GM23248 (cell line): ENCODE results near the gene GGCT. TPM values are rescaled to one million over a fixed set of nuclear protein-coding genes. Genes with fewer than 3 reads are reported as not detected.

Source experiments
- DNase-seq: peaks from one replicate; pipeline ENCODE4 v3.0.0-alpha.2; 2015
- H2AFZ ChIP-seq: fragments of 200-600 bp; sonication (generic); 2 replicates; pipeline ENCODE4 v1.6.1; 2016; ENCODE audit warnings: antibody characterized with exemption
- H3F3A ChIP-seq: fragments of 200-600 bp; sonication (generic); 2 replicates; pipeline ENCODE4 v1.6.1; 2016; ENCODE audit warnings: mild to moderate bottlenecking, antibody characterized with exemption, mixed run types; ENCODE audit not compliant: insufficient read depth
- H3K27ac ChIP-seq: fragments of 200-600 bp; sonication (generic); 2 replicates; pipeline ENCODE4 v1.5.1; 2016; ENCODE audit warnings: mild to moderate bottlenecking
- H3K27me3 ChIP-seq: fragments of 200-600 bp; sonication (generic); replicated peaks from 2 replicates; pipeline ENCODE4 v1.6.1; 2016; ENCODE audit warnings: mild to moderate bottlenecking; ENCODE audit not compliant: insufficient read depth
- H3K36me3 ChIP-seq: fragments of 200-600 bp; sonication (generic); 2 replicates; pipeline ENCODE4 v1.6.1; 2016; ENCODE audit warnings: low read depth, mild to moderate bottlenecking
- H3K4me1 ChIP-seq: fragments of 200-600 bp; sonication (generic); 2 replicates; pipeline ENCODE4 v1.6.1; 2016; ENCODE audit warnings: mild to moderate bottlenecking; ENCODE audit not compliant: insufficient read depth
- H3K4me2 ChIP-seq: fragments of 200-600 bp; sonication (generic); one replicate; pipeline ENCODE4 v1.6.1; 2016; ENCODE audit warnings: mild to moderate bottlenecking; ENCODE audit not compliant: unreplicated experiment
- H3K4me3 ChIP-seq: fragments of 200-600 bp; sonication (generic); 2 replicates; pipeline ENCODE4 v1.5.1; 2016; ENCODE audit warnings: mild to moderate bottlenecking
- H3K79me2 ChIP-seq: fragments of 200-600 bp; sonication (generic); 2 replicates; pipeline ENCODE4 v1.6.1; 2016; ENCODE audit warnings: mild to moderate bottlenecking; ENCODE audit not compliant: insufficient read depth
- H3K9ac ChIP-seq: fragments of 200-600 bp; sonication (generic); 2 replicates; pipeline ENCODE4 v1.6.1; 2016; ENCODE audit warnings: mild to moderate bottlenecking
- H3K9me2 ChIP-seq: fragments of 200-600 bp; sonication (generic); 2 replicates; pipeline ENCODE4 v1.6.1; 2016; ENCODE audit warnings: mixed run types, mild to moderate bottlenecking, moderate library complexity; ENCODE audit not compliant: insufficient read depth
- H3K9me3 ChIP-seq: fragments of 200-600 bp; sonication (generic); one replicate; pipeline ENCODE4 v1.6.1; 2017; ENCODE audit warnings: low read depth
- H4K20me1 ChIP-seq: fragments of 200-600 bp; sonication (generic); 2 replicates; pipeline ENCODE4 v1.6.0; 2016; ENCODE audit not compliant: insufficient read depth
- EZH2 ChIP-seq: fragments of 200-600 bp; sonication (generic); IDR thresholded peaks from 2 replicates; pipeline ENCODE4 v1.6.1; 2018; ENCODE audit warnings: antibody characterized with exemption, mild to moderate bottlenecking; ENCODE audit not compliant: insufficient read depth, poor library complexity, severe bottlenecking
- EZH2phosphoT487 ChIP-seq: fragments of 200-600 bp; sonication (generic); IDR thresholded peaks from 2 replicates; pipeline ENCODE4 v1.6.1; 2018; ENCODE audit warnings: antibody characterized with exemption, moderate library complexity, mild to moderate bottlenecking, low read depth; ENCODE audit not compliant: insufficient read depth
- WGBS, 2 experiments: methylation state at CpG; one replicate each; pipeline ENCODE4 v1.1.6; 2015 to 2017; ENCODE audit warnings: low lambda C conversion rate in 2 of 2, low coverage in 1 of 2; ENCODE audit errors: missing lambda C conversion rate in 2 of 2; 5-methylcytosine and 5-hydroxymethylcytosine counted together
- in situ Hi-C: fragments of 300-500 bp; cut with MboI; formaldehyde crosslinking; loops from 2 replicates; pipeline ENCODE4 v1.15.0; 2020
- polyA plus RNA-seq: library from polyadenylated mRNA; unstranded; fragments of >200 nt; fragmentation: Nextera tagmentation; extraction: Ambion mirVana; gene quantifications from 2 replicates; pipeline ENCODE4 v1.2.1, GENCODE V29; 2016
- total RNA-seq: library from RNA; depleted of rRNA; stranded (reverse); fragments of >200 nt; shearing (Covaris generic); gene quantifications from 2 replicates; pipeline ENCODE4 v1.2.3, GENCODE V29; 2014

Gene GGCT
- total and polyA plus RNA-seq, 2 experiments from 2014 or later, result 31.3 to 47.9 TPM

GRCh38 chr7:30505174-30505697 is 607 bp upstream of the GGCT start:
- Histone ChIP-seq H3K9ac (peak overlapping the region; percentile 92), H4K20me1 (no peaks in the 10 kb centered on the region), H2AFZ (peak overlapping the region; percentile 93), H3K79me2 (peaks cover 44% of the 10 kb centered on the region), H3F3A (no peaks in the 10 kb centered on the region), H3K4me1 (peaks cover 15% of the 10 kb centered on the region; the same call in 1 of the 2 replicates), H3K36me3 (no peaks in the 10 kb centered on the region), H3K4me2 (peak overlapping the region; percentile 94), H3K27ac (peak overlapping the region; percentile 69), H3K27me3 (no peaks in the 10 kb centered on the region), H3K4me3 (peak overlapping the region; percentile 87), H3K9me2 (no peaks in the 10 kb centered on the region), H3K9me3 (no peaks in the 10 kb centered on the region)
- in situ Hi-C loops, result no loop called here
- TF ChIP-seq EZH2phosphoT487, result no peak
- TF ChIP-seq EZH2, result no peak
- no peak for DNase-seq
- WGBS, 2 experiments, result 7 to 10% methylated on average over 18 to 19 of the region's 19 CpGs

- H3K4me1 ChIP-seq, result peaks cover 15% of the 10 kb centered on the region; the same call in 1 of the 2 replicates
- peak overlapping the region; percentile 87 for H3K4me3 ChIP-seq
- peaks cover 61% of the 10 kb centered on the region for H3K79me2 ChIP-seq
- H3K27ac ChIP-seq, result peak overlapping the region; percentile 53; the same call in 1 of the 2 replicates
- H3K9me2 ChIP-seq, result no peaks in the 10 kb centered on the region
- WGBS, 2 experiments, result 40 to 42% methylated on average over 15 of the region's 15 CpGs
- H3K9ac ChIP-seq, result peak overlapping the region; percentile 92
- peak; percentile 36 for DNase-seq
- in situ Hi-C loops, result no loop called here
- no peaks in the 10 kb centered on the region for H3K9me3 ChIP-seq
- H2AFZ ChIP-seq, result peak overlapping the region; percentile 90
- no peaks in the 10 kb centered on the region for H4K20me1 ChIP-seq
- H3F3A ChIP-seq, result no peaks in the 10 kb centered on the region
- H3K36me3 ChIP-seq, result no peaks in the 10 kb centered on the region
- no peaks in the 10 kb centered on the region for H3K27me3 ChIP-seq
- TF ChIP-seq EZH2phosphoT487, result no peak
- TF ChIP-seq EZH2, result no peak
- H3K4me2 ChIP-seq, result peak overlapping the region; percentile 95
Observed at GRCh38 chr7:30503274-30504212, 1.1 kb downstream of the GGCT start.

GRCh38 chr7:30502470-30503251 is 2.0 kb downstream of the GGCT start:
- H3K79me2 ChIP-seq, result peaks cover 64% of the 10 kb centered on the region
- no peak overlapping the region for H3K9ac ChIP-seq
- no peak for TF ChIP-seq EZH2
- DNase-seq, result no peak
- H3K36me3 ChIP-seq, result no peaks in the 10 kb centered on the region
- peaks cover 15% of the 10 kb centered on the region; the same call in 1 of the 2 replicates for H3K4me1 ChIP-seq
- no peaks in the 10 kb centered on the region for H3K27me3 ChIP-seq
- no peaks in the 10 kb centered on the region for H4K20me1 ChIP-seq
- no peaks in the 10 kb centered on the region for H3K9me2 ChIP-seq
- H3K27ac ChIP-seq, result no peak overlapping the region
- WGBS, 2 experiments, result 96 to 98% methylated on average over 2 of the region's 2 CpGs
- no peaks in the 10 kb centered on the region for H3F3A ChIP-seq
- H3K4me3 ChIP-seq, result peak overlapping the region; percentile 87; the same call in 1 of the 2 replicates
- H2AFZ ChIP-seq, result no peak overlapping the region
- in situ Hi-C loops, result no loop called here
- H3K9me3 ChIP-seq, result no peaks in the 10 kb centered on the region
- peak overlapping the region; percentile 95 for H3K4me2 ChIP-seq

GRCh38 chr7:30501264-30501663 is 3.4 kb downstream of the GGCT start:
- Histone ChIP-seq H2AFZ (no peak overlapping the region), H3F3A (no peaks in the 10 kb centered on the region), H3K27ac (no peak overlapping the region), H3K9ac (no peak overlapping the region), H3K79me2 (peaks cover 64% of the 10 kb centered on the region), H3K4me2 (no peak overlapping the region), H3K9me2 (no peaks in the 10 kb centered on the region), H4K20me1 (no peaks in the 10 kb centered on the region), H3K36me3 (peaks cover 9% of the 10 kb centered on the region; the same call in 1 of the 2 replicates), H3K9me3 (no peaks in the 10 kb centered on the region), H3K4me1 (peaks cover 15% of the 10 kb centered on the region; the same call in 1 of the 2 replicates), H3K27me3 (no peaks in the 10 kb centered on the region), H3K4me3 (no peak overlapping the region)
- TF ChIP-seq EZH2phosphoT487, result no peak
- TF ChIP-seq EZH2, result no peak
- in situ Hi-C loops, result no loop called here
- 98% methylated on average over 5 of the region's 5 CpGs for WGBS, 2 experiments
- no peak for DNase-seq
